Activated CD4-positive, alpha-beta T cell treated with anti-CD3 and anti-CD28 coated beads, Interleukin-2, amount 50 U/mL, for 24 hours (primary cell): ENCODE data around the gene KLHL41.
"Not testable (repeated sequence)": the region's sequence is repeated elsewhere in the genome, so short reads cannot be mapped to it uniquely, and the experiment has no call there.

ENCODE experiments used
- DNase-seq, 2 donors: peaks; one replicate each; pipeline ENCODE4 v3.0.0-alpha.2; 2020; ENCODE audit warnings: low read depth in 1 of 2, low spot score in 1 of 2

KLHL41 gene

GRCh38 chr2:169507698-169508097, 1.8 kb upstream of the KLHL41 start:
- no peak for DNase-seq

- DNase-seq = no peak
These were observed 453 bp downstream of the KLHL41 start for GRCh38 chr2:169509955-169510354.

DNA sequence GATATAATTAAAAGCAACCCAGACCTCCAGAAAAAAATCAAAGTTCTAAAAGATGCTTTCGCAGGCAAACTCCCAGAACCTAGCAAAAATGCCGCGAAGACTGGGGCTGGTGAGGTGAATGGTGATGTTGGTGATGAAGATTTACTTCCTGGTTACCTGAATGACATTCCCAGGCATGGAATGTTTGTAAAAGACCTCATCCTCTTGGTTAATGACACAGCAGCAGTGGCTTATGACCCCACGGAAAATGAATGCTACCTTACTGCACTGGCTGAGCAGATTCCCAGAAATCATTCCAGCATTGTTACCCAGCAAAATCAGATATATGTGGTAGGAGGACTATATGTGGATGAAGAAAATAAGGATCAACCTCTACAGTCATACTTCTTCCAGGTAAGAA, 994 bp downstream of the KLHL41 start:
- no peak for DNase-seq

DNA sequence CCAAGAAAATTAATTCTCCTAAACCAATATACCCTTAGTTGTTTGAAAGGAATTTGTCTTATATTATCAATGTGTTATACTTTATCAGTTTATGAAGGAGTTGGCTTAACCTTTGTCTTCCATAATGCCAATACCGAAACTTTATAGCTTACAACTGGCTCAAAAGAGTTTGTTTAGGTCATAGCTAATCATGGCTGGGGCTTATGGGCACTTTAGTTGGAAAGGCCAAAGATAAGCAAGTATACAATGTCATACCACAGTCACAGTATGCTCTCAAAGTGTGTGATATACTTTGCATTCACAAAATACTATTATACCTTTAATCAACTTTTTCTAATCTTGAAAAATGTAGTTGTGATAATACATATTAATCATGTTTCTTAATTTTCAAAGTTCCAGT, 2.3 kb downstream of the KLHL41 start:
- DNase-seq = no peak

GRCh38 chr2:169512525-169512924, 3.0 kb downstream of the KLHL41 start:
- no peak for DNase-seq

DNA sequence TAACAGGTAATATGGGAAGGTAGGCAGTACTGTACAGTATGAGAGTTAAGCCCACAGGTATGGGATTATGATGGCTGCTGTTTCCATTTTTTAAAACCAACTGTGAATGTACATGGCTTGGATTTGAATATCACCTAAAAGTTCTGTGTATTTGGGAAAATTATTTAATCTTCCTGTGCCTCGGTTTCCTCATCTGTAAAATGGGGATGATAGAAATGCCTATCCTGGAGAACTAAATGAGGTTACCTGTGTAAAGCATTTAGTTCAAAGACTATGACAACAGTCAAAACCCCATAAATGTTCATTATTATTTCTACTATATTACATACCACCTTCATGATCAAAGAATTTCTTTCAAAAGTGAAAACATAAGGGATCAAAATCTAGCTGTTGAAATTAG, 3.6 kb downstream of the KLHL41 start:
- DNase-seq = no peak

DNA sequence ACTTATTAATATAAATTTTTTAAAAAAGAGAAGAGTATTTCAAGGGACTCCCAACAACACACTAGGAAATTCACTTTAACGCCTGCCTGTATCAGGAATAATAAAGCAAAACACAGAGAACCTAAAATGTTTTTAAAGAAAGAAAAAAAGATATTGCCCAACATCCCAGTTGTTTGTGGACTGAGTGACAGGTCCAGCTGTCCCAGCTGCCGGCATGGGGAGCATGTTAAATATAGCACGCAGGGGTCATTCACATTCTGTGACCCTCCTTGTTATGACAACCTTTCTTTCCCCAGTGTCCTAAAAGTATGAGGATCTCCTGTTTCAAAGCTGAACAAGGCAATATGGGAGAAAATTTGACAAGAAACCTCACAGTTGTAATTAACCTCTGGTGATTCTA, 4.4 kb downstream of the KLHL41 start:
- DNase-seq = no peak

GRCh38 chr2:169514758-169515157, 5.3 kb downstream of the KLHL41 start:
- DNase-seq = not testable (repeated sequence)

GRCh38 chr2:169516488-169516995, 7.0 kb downstream of the KLHL41 start:
- DNase-seq = not testable (repeated sequence)

DNA sequence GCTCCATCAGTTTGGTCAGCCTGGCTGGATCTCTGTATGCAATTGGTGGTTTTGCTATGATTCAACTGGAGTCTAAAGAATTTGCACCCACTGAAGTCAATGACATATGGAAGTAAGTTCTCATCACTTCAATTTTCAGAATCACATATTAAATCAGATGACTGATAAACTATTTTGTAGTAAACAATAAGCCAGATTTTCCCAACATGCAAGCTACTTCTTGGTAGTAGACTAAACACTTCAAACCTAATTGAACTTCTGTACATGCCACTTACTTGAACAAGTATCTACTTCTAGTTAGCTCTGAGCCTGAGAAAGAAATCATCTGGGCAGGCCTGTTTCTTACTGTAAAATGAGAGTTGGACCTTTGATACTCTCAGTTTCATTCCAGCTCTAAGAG, 11.4 kb downstream of the KLHL41 start:
- no peak for DNase-seq

DNA sequence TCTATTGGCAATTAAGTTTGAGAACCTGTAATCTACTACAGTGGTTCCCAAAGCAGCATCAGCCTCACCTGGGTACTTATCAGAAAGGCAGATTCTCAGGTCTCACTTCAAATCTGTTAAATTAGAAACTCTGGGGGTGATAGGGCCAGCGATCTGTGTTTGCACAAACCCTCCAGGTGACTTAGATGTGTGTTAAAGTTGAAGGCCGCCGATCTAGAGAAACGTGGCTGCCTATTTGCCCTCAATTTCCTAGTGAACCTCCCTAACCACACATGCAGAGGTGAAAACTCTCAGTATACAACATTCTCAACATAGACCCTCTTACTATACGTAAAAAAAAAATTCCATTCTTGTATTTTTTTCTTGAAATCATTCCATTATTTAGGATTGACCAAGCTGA, 14.2 kb downstream of the KLHL41 start:
- DNase-seq = no peak

DNA sequence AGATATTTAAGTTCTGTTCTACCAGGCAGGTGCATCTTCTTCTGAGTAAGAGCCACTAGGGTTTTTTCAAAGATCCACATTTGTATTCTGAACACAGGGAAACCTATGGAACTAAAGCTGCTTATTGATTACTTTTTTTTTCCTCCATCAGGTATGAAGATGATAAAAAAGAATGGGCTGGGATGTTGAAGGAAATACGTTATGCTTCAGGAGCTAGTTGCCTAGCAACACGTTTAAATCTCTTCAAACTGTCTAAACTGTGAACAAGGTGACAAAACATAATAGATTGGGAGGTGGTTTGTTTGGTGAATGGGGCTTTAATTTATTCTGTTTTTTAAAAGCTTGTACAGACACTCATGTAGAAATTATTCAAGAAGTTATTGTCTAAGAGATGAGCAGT, 15.9 kb downstream of the KLHL41 start:
- DNase-seq = no peak

- no peak for DNase-seq
These were observed 16.9 kb downstream of the KLHL41 start for GRCh38 chr2:169526451-169526850.

DNA sequence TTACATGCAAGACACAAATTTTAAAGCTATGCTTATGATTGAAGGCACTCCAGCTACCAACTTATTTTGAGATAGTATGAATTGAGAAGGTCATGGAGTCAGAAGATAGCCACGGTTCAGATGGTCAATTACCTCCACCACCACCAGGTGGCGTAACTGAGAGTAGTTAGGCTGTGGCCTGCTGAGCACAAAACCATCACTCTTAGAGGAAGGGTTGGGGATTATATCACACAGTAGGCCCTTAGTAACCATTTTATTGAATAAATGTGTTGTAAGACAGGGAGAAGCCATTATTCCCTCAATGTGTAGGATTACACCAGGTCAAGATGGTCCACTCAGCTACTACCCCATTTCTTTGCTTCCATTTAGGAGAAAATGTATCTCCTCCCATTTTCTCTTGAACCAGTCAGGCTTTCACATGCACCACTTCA, 18.8 kb downstream of the KLHL41 start:
- peak; percentile 49 to 59 for DNase-seq

- DNase-seq = not testable (repeated sequence)
These were observed 30.0 kb downstream of the KLHL41 start for GRCh38 chr2:169539460-169539859.

GRCh38 chr2:169540146-169540545, 30.6 kb downstream of the KLHL41 start:
- DNase-seq = no peak

- no peak for DNase-seq
These were observed 32.9 kb downstream of the KLHL41 start for GRCh38 chr2:169542433-169542832.

DNA sequence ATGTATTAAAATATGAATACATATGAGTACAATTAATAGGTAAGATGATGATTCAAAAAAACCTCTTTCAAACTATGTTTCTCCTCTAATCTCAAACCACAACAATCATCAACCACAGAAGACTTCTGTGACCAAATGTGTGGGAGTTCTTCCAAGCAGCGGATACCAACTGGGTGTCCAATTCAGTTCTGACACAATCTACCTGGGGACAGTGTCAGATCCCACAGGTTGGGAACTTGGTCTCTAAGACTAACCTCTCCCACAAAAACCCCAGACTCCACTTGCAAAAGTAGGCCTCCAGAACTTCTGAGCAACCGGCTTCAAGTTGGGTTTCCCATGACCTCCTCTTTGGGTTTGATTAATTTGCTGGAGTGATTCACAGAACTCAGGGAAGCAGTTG, 37.3 kb downstream of the KLHL41 start:
- DNase-seq = no peak

- DNase-seq = no peak
These were observed 51.9 kb downstream of the KLHL41 start for GRCh38 chr2:169561364-169561763.

GRCh38 chr2:169562084-169562483, 52.6 kb downstream of the KLHL41 start:
- not testable (repeated sequence) for DNase-seq

DNA sequence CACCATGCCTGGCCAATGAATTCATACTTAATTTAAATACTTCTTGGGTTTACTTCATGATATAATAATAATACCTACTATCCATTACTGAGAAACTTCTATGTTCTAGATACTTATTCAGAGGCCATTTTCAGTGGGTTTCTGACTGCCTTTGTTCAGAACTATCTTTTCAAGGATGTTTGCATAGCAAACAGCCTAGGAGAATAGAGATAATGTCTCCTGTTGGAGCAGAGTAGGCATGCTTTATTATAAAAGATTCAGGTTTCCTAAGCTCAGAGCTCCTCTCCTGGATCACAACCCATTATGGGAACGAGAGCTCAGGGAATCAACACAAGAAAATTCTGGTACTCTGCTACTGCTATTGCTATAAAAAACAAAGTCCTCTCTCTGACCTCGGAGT, 53.0 kb downstream of the KLHL41 start:
- no peak for DNase-seq

DNA sequence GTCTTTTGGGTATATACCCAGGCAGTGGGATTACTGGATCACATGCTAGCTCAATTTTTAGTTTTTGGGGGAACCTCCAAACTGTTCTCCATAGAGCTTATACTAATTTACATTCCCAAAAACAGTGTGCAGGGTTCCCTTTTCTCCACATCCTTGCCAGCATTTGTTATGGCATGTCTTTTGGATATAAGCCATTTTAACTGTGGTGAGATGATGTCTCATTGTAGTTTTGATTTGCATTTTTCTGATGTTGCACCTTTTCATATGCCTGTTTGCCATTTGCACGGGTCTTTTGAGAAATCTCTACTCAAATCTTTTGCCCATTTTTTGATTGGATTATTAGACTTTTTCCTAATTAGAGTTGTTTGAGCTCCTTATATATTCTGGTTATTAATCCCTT, 56.2 kb downstream of the KLHL41 start:
- DNase-seq = no peak

GRCh38 chr2:169569948-169570347, 60.4 kb downstream of the KLHL41 start:
- no peak for DNase-seq

DNA sequence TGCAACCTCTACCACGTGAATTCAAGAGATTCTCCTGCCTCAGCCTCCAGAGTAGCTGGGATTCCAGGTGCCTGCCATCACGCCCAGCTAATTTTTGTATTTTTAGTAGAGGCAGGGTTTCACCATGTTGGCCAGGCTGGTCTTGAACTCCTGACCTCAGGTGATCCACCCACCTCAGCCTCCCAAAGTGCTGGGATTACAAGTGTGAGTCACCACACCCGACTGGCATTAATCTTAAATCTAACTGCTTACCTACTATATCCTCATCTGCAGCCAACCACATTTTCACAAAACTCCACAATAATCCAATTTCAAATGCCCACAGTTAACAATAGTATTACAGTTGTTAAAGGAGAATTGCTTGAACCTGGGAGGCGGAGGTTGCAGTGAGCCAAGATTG, 61.2 kb downstream of the KLHL41 start:
- DNase-seq = not testable (repeated sequence)
